SKM-1 (cell line): ENCODE measurements around the gene ANTXR1.

Experiments
- DNase-seq: peaks from one replicate; lab custom pipeline; 2025; ENCODE audit not compliant: unreplicated experiment; lab: John Stamatoyannopoulos, UW

ANTXR1 gene

DNA sequence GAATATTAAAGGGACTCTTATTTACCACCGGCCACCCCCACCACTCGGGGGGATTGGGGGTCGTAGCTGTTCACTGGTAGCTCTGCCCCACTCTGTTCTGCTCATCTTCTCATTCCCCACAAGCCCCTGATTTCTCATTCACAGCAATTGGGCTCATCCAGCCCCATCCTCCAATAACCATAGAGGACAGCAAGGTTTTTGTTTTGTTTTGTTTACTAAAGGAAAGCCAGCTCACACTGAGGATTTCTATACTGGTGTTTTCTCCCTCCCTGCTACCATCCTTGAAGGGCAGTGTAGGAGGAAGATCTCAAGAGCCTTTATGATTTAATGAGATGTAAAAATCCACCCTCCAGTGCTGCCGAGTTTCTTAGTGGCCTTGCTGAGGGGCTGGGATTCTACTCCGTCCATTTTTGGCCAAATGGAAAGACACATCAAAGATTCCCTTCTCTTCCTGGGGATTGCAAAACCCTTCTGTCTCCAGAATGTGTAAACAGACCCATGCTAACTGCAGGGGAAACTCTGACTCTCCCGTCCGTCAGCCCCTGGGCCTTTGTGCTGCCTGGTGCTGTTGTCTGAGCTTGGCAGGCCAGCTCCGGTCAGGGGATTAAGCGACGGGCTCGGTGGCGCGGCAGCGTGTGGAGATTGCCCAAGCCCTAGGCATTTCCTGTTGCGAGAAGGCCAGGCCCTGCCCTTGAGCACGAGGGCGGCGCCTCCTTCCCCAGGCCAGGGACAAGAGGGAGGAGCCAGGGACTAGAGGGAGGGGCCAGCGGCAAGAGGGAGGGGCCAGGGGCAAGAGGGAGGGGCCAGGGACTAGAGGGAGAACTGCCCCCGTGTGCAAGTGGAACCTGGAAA, 165.0 kb downstream of the ANTXR1 start:
- peak; percentile 87 for DNase-seq

DNA sequence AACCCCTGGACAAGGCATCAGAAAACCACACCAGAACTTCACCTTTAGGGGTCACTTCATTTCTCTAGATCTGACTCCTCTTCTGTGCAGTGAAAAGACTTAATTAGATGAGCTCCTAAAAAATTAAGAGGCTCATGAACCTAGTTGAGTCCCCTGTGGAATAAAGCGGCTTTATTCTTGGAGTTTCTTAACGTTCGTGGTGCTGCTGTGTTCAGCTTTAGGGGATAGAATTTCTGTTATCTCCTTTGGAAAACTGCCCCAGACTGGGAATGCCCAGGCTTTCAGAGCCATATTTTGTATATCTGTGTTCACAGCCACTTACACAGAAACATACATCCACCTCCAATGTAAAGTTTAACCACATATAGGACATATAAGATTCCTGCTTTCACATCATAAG, 165.8 kb downstream of the ANTXR1 start:
- no peak for DNase-seq

DNA sequence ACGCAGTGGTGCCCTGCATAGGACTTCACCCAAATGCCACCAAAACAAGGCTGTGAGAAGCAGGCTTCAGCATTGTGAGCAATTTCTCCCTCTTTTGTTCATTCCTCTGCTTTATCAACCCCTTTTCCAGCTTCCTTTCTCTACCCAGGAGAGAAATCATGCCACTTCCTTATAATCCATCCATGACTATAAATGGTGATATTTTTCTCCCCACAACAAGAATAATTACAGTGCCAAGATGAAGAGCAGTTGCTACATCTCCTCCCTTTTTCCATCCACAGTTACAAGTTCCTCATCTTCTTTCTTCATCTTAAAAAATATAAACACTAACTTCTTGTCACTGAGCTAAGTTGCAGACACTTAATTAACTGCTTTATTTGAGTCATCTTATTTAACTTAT, 167.2 kb downstream of the ANTXR1 start:
- no peak for DNase-seq

DNA sequence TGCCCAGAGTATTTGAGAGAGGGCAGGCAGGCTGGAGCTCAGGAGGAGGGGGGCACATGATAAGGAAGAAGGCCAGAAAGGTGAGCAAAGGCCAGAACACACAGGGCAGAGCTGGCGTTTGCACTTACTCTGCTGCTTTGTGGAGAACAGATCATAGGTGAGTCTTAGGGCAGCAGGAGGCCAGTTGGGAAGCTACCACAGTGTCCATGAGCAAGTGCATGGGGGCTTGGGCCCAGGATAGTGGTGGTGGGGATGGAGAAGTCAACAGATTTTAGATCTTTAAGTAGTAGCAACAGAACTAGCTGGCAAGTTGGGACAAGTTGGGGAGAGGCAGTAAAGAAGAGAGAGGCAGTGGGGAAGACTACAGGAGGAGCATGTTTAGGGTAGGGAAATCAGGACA, 168.0 kb downstream of the ANTXR1 start:
- DNase-seq, result no peak

DNA sequence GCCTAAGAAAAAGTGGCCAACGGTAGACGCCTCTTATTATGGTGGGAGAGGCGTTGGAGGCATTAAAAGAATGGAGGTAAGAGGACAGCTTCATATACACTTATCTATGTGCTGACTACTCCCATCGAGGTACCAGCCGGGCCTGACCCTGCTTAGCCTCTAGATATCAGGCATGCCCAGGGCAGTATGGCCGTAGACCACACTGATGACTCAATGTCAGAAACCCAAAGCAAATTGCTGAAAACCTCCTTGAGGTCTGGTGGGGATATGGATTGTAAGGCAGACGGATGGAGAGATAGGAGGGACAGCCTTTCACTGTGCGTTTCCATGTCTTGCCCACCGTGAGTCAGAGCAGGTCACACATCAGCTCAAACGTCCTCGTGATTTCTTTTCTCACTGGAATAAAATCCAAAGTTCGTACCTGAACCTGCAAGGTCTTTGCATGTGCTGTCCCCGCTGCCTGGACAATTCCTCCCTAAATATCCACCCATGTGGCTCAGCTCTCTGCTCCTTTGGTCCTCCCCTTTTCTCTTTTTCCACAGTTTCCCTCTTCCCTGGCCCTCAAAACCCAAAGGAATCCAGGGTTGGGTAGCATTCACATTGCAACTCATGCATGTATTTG, 168.9 kb downstream of the ANTXR1 start:
- no peak for DNase-seq

DNA sequence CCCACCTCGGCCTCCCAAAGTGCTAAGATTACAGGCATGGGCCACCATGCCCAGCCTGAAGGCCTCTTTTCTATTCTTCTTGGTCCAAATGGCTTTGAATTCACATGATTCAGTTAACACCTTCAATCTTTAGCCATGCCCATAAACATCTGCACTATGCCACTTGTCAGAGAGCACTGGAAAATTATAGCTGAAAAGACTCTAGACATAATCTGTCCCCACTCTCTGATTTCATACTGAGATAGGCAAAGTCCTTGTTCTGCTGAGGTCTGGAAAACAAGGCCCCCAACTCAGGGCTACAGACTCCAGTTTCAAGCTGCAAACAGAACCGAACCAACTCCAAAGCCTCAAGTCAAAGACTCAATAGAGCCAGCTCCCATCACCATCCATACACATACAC, 170.7 kb downstream of the ANTXR1 start:
- no peak for DNase-seq

DNA sequence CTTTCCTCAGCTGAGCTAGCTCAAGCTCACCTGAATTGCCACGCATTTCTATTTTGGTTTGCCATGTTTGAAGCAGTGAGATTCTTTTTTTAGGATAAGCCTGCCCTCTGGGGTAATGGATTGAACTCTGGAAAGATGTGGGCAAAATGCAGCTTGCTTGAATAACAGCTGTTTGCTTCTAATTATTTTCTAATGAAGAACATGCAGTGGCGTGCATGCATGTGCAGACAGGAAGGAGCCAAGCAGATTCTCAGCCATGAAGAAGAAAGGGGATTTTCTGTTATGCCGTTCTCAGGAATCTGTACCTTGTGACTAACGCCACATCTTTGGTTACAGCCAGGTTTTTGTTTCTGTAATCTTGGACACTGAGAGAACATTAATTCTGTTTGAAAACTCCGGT, 171.2 kb downstream of the ANTXR1 start:
- DNase-seq, result no peak

DNA sequence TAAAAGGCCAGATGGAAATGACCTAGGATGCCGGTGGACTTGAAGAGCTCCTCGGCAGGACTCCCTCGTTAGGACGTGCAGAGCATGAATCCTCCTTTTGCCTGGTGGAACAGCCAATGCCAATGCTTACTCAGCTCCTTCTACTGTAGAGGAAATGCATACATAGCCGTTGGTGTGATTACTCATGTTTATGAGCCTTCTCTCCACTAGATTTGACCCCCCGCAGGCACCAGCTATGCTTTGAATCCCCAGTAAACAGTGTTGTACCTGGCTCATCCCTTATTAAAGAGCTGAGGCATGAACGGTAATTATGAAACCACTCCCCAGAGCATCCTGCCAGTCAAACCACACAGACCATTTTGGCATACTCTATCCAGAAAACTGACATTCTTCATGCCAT, 172.8 kb downstream of the ANTXR1 start:
- no peak for DNase-seq

DNA sequence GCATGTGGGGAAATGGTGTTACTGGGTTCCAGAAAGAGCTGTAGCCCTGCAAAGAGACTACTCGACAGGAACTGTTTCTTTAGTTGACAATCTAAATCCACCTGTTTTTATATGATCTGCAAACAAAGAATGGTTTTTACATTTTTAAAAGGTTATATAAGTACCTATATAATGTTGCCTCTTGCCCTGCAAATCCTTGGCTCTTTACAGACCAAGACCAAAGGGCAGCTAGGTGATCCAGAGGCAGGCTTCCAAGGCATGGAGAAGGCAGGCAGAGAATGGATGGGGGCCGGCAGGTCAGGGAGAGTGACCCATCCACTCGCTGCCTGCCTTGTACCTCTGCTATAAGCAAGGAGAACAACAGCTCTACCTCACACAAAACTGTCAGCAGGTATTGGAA, 173.6 kb downstream of the ANTXR1 start:
- no peak for DNase-seq

DNA sequence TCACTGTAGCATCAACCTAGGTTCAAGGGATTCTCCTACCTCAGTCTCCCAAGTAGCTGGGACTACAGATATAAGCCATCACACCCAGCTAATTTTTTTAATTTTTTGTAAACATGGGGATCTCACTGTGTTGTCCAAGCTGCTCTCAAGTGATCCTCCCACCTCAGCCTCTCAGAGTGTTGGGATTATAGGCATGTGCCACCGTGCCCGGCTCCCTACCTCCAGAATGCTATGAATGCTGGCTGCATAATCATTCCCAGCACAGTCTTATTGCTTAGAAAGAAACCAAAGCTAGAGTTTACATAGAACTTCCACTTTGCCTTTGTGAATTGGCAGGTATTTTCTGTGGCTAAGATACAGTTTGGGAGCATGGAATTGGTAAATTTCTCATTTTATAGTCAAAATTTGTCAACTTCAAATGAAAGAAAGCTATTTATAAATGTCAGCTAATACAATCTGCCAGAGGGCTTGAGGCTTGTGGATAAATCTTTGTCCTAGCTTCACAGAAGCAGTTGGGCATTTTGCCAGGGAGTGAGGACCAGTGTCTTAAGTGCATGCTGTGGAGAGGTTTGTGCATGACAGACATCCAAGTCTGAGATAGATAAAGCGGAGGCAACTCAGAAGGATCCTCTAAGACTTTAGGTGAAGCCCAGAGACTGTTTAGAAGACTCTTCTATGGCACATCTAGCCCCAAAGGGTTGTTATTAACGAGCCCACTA, 175.4 kb downstream of the ANTXR1 start:
- no peak for DNase-seq

DNA sequence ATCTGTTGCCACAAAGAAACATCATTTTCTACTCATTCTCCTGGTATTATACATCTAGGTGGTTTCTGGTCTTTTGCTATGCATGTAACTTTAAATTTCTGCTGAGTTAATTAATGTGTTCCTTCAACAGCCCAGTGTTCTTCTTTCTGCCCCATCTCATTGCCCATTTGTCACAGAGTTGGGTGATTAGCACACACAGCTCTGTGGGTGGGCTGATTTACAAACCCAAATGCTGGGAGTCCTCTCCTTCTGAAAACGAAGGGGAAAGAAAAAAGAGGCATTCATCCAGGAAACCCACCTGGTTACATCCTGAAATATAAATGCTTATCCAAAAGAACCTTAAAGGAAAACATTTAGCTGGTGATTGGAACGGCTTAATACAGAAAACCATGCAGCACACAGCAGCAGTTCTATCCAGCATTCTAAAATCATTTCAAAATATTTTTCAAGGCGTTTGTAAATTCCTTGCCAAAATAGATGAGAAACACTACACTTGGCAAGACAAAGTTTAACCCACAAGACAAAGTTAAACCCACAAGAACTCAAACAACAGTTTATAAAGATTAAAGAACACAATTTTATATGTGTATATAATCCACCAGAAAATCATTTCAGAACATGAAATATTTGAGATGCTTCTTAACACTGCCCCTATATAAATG, 177.9 kb downstream of the ANTXR1 start:
- no peak for DNase-seq

DNA sequence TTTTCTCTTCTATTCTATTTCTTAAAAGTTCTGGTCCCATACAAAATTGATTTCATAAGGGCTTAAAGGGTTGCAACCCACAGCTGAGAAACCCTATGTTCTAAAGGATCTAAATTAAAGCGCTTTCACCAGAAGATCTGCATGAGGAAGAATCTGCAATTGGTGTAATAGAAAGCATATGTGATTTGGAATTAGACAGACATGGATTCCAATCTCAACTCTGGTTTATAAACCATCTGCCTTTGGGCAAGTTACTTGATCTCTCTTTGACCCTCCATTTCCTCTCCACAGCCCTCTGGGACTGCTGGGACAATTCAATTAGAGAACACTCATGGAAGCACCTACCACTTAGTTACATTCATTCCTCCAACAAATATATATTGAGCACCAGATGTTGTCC, 178.7 kb downstream of the ANTXR1 start:
- no peak for DNase-seq

DNA sequence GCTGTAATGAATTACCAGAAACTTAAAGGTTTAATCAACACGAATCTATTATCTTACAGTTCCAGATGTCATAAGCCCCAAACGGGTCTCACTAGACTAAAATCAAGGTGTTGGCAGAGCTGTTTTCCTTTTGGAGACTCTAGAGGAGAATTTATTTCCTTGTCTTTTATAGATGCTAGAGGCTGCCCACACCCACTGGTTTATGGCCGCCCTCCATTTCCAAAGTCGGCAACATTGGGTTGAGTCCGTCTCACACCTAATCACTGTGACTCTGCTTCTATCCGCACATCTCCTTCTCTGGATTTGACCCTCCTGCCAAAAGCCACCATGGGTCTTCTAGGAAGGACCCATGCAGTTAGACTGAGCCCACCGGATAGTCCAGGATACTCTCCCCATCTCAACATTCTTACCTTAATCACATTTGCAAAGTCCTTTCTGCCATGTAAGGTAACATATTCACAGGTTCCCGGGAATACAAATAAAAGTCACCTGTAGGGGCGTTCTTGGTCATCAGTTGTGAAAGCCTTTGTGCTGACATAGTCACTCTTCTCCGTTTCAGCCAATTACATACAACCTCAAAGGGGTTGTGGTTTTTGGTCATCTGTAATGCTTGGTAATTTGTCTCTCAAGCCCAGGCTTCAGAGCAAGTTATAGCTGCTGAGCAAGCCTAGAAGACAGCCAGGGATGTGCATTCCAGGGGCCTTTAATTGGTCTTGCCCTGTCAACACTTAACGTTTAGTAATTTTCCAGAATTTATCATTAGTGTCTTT, 179.4 kb downstream of the ANTXR1 start:
- no peak for DNase-seq

DNA sequence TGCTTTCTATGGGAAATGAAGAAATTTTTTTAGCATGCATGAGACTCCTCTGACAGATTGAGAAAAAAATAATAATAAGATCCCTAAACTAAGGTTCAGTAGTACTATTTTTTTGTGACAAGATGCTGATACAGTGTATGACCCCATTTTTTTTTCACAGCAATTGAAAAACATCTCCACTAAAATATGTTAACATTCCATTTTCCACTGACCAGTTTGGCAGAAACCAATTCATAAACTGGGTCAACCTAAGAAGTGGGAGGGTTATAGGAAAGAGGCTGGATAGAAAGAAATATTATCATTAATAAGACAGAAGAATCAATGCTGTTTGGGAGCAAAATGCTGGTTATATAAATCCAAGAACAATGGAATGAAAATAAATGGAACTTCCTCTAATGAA, 182.7 kb downstream of the ANTXR1 start:
- no peak for DNase-seq

DNA sequence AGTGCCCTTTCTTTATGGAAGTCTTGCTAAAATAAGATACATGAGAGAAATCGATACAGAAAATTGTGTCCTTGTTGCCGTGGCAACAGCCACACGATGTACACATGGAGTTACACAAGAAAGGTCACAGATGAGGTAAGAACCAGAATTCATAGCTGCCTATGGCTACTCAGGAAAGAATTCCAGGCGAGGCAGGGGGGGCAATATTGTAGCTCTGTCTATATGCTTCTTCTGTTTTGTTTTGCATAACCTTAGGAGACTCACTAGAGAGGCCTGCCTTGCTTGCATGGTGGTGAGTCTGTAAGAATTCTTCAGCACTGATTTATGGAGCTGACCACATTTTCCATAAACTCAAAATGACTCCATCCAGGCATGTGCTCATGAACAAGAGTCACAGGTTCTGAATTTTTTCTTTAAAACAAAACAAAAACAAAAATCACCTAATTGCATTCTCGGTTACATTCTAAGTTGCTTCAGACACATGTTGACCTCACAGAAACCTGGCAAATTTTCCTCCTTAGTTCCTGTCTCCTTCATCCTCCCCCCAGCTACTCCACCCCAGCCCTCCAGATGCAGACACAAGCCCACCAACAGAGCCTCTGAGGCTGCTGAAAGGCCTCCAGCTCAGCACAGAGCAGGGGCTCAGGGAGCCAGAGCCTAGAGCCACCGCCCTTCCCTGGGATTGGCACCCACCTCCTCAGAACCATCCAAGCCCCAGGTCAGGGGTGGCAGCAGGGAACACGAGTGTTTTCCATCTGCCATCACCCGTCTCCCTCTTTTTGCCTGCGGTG, 183.5 kb downstream of the ANTXR1 start:
- no peak for DNase-seq

DNA sequence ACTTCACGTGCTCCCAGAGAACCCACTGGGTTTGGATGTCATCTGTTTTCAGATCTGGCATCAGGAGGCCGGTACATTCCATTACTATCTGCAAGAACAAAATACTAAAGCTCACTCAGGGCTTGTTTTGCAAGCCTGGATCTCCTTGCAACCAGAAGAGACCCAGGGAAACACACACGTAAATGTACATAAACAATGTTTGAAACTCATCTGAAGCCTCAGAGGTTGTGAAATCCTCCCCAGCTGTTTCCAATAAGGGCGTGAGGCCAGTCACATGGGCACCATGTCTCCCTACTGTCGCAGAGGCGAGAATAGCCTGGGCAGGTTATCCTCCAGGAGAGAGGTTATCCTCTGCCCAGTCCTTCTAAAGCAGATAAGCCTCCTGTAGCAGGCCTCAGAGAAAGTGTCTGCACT, 187.1 kb downstream of the ANTXR1 start:
- DNase-seq, result no peak

DNA sequence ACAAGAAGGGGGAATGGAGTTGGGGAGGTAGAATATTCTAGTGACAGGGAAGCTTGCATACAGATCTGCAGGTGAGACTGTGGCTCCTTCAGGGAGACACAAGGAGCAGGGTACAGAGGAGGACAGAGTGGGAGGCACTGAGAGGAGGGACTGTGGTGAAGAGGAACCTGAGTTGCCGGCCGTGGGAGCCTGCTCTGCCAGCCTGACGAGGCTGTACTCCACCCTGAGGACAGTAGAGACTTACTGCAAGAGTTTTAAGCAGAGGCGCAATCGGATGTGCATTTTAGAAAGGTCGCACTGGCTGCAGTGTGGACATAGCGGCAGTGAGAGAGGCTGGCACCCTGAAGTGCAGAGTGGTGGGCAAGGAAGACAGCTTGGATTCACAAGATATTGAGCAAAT, 188.3 kb downstream of the ANTXR1 start:
- DNase-seq, result no peak

DNA sequence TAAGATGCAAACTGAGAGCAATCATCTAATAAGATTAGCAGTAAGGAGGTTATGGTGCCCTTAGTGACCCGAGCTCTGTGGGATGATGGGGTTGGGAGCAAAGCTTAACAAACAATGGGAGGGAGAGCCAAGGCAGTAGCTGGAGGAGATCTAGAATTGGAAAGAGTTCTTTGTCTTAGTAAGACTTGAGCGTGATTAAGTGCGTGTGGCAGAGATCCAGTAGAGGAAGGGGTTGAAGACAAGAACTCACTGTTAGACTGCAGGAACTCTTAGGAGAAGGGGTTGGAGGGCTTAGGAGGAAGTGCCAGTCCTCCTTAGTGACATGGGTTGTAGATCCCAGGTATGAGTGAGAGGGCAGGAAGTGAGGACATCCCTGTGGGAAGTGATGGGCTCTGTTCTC, 189.3 kb downstream of the ANTXR1 start:
- no peak for DNase-seq

DNA sequence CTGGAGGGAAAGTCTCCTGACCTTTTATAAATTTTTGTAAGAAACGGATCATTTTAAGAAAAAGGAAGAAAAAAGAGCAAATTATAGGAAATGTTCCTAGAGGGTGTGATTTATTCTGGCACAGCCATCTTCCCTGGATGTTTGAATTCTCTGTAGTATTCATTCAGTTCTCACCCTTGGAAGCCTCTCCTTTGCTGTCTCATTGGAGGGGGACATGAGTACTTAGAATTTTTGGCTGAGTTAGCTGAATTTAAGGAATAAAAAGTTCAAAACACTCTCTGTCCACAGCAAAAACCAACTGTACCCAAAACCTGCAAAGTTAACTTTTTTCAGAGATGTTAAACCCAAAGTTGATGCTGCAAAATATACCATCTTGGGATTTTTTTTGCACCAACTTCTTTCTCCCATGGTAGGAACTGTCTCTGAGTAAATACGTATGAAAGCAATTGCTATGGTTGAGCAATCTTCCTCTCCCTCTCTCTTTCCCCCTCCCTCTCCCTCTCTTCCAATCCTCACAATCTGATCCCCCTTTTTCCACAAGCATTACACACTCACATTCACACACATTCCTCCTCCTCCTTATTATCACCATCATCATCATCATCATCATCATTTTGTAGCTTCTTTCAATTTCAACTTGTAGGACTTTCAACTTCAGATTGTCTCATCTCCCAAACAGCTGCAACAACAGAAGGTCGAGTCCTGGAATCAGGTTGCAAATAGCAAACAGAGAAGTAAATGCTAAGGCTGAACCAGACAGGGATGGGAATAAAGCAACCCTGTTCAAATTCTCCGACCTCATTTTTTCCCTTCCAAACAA, 190.4 kb downstream of the ANTXR1 start:
- DNase-seq, result no peak
